HepG2 (cell line): ENCODE measurements around the gene SERTAD2. TPM values are rescaled to one million over a fixed set of nuclear protein-coding genes. Genes with fewer than 3 reads are reported as not detected.

Experiments used
- AGO1 ChIP-seq: fragments of 200-400 bp; formaldehyde crosslinking; IDR thresholded peaks from 2 replicates; pipeline ENCODE4 v1.6.1; 2017; ENCODE audit warnings: mild to moderate bottlenecking, low read depth, low read length, moderate library complexity; ENCODE audit not compliant: poor library complexity, severe bottlenecking
- ARNT ChIP-seq: fragments of 450-650 bp; IDR thresholded peaks from 2 replicates; pipeline ENCODE4 v1.6.1; 2017
- CBX1 ChIP-seq: IDR thresholded peaks from one replicate; pipeline ENCODE4 v1.6.1; 2016; ENCODE audit warnings: antibody characterized with exemption, low read depth
- CSRNP2 ChIP-seq: sonication (generic); formaldehyde crosslinking; conservative IDR thresholded peaks from 2 replicates; pipeline ENCODE4 v1.8.0; 2022; ENCODE audit warnings: low read depth, missing genetic modification reagents
- DPF2 ChIP-seq: sonication (generic); formaldehyde crosslinking; IDR thresholded peaks from 2 replicates; pipeline ENCODE4 v1.4.0; 2020; ENCODE audit warnings: mild to moderate bottlenecking, low read depth, missing genetic modification reagents, borderline replicate concordance
- ELF4 ChIP-seq: sonication (generic); formaldehyde crosslinking; IDR thresholded peaks from 2 replicates; pipeline ENCODE4 v1.5.0; 2020; ENCODE audit warnings: missing genetic modification reagents, mild to moderate bottlenecking, moderate library complexity, borderline replicate concordance
- GFI1 ChIP-seq: sonication (generic); formaldehyde crosslinking; IDR thresholded peaks from 2 replicates; pipeline ENCODE4 v1.5.0; 2020; ENCODE audit warnings: missing genetic modification reagents, mild to moderate bottlenecking, borderline replicate concordance
- HDAC6 ChIP-seq: fragments of 200-600 bp; sonication (generic); IDR thresholded peaks from 2 replicates; pipeline ENCODE4 v1.7.0; 2017; ENCODE audit warnings: mild to moderate bottlenecking, antibody characterized with exemption, low read length, low read depth
- HHEX ChIP-seq: IDR thresholded peaks from 2 replicates; pipeline ENCODE4 v1.6.1; 2016; ENCODE audit warnings: control low read depth
- HNRNPK ChIP-seq: fragments of 200-400 bp; formaldehyde crosslinking; IDR thresholded peaks from 2 replicates; pipeline ENCODE4 v1.6.1; 2018; ENCODE audit warnings: low read length, low read depth, moderate library complexity, mild to moderate bottlenecking; ENCODE audit not compliant: poor library complexity, severe bottlenecking
- LBX2 ChIP-seq: sonication (generic); formaldehyde crosslinking; IDR thresholded peaks from 2 replicates; pipeline ENCODE4 v1.5.0; 2020; ENCODE audit warnings: missing genetic modification reagents, mild to moderate bottlenecking, borderline replicate concordance
- MATR3 ChIP-seq: sonication (generic); formaldehyde crosslinking; IDR thresholded peaks from 2 replicates; pipeline ENCODE4 v1.4.0; 2020; ENCODE audit warnings: missing genetic modification reagents
- NCOA1 ChIP-seq: sonication (generic); formaldehyde crosslinking; IDR thresholded peaks from 2 replicates; pipeline ENCODE4 v1.9.0; 2021; ENCODE audit warnings: missing genetic modification reagents
- PAWR ChIP-seq: sonication (generic); formaldehyde crosslinking; IDR thresholded peaks from 2 replicates; pipeline ENCODE4 v1.4.0; 2020; ENCODE audit warnings: missing genetic modification reagents, mild to moderate bottlenecking, borderline replicate concordance
- SRSF1 ChIP-seq: fragments of 200-400 bp; formaldehyde crosslinking; optimal IDR thresholded peaks from 2 replicates; pipeline ENCODE3; 2017; ENCODE audit warnings: mild to moderate bottlenecking, low read depth, low read length, moderate library complexity
- SUZ12 ChIP-seq: fragments of 150-350 bp; IDR thresholded peaks from 2 replicates; pipeline ENCODE4 v1.6.1; 2014; ENCODE audit warnings: low read depth, low read length
- TP53 ChIP-seq: sonication (generic); formaldehyde crosslinking; conservative IDR thresholded peaks from 2 replicates; pipeline ENCODE4 v1.4.0; 2020; ENCODE audit warnings: missing genetic modification reagents
- ZFYVE20 ChIP-seq: sonication (generic); formaldehyde crosslinking; IDR thresholded peaks from 2 replicates; pipeline ENCODE4 v1.8.0; 2023; ENCODE audit warnings: low read depth, mild to moderate bottlenecking, moderate library complexity, missing genetic modification reagents, borderline replicate concordance
- ZNF180 ChIP-seq: sonication (generic); formaldehyde crosslinking; IDR thresholded peaks from 2 replicates; pipeline ENCODE4 v1.4.0; 2020; ENCODE audit warnings: low read depth, missing genetic modification reagents, borderline replicate concordance
- ZNF276 ChIP-seq: sonication (generic); formaldehyde crosslinking; IDR thresholded peaks from 2 replicates; pipeline ENCODE4 v1.4.0; 2020; ENCODE audit warnings: mild to moderate bottlenecking, low read depth, missing genetic modification reagents
- ZNF335 ChIP-seq: sonication (generic); formaldehyde crosslinking; IDR thresholded peaks from 2 replicates; pipeline ENCODE4 v1.4.0; 2020; ENCODE audit warnings: missing genetic modification reagents
- ZNF367 ChIP-seq: sonication (generic); formaldehyde crosslinking; IDR thresholded peaks from 2 replicates; pipeline ENCODE4 v1.4.0; 2020; ENCODE audit warnings: missing genetic modification reagents, borderline replicate concordance
- ZNF460 ChIP-seq: sonication (generic); formaldehyde crosslinking; IDR thresholded peaks from 2 replicates; pipeline ENCODE4 v1.5.1; 2020; ENCODE audit warnings: missing genetic modification reagents, mild to moderate bottlenecking, borderline replicate concordance
- ZNF569 ChIP-seq: sonication (generic); formaldehyde crosslinking; IDR thresholded peaks from 2 replicates; pipeline ENCODE4 v1.5.0; 2020; ENCODE audit warnings: mild to moderate bottlenecking, missing genetic modification reagents, moderate library complexity, borderline replicate concordance
- ZNF639 ChIP-seq: conservative IDR thresholded peaks from 2 replicates; pipeline ENCODE4 v1.6.1; 2018; ENCODE audit warnings: missing genetic modification reagents
- ZNF672 ChIP-seq: sonication (generic); formaldehyde crosslinking; IDR thresholded peaks from 2 replicates; pipeline ENCODE4 v1.8.1; 2022; ENCODE audit warnings: missing genetic modification reagents
- polyA plus RNA-seq, 8 experiments: library from polyadenylated mRNA; depleted of rRNA in 3 of 8; stranded (reverse) in 7 of 8; unstranded in 1 of 8; fragments of >200 nt; fragmentation: Illumina TruSeq in 4 of 8; extraction: Trizol in 4 of 8; gene quantifications; 2 replicates each; pipeline versions ENCODE4 v1.2.1 to v1.2.3, GENCODE V29; 2011 to 2016; ENCODE audit warnings: low read depth in 4 of 8, missing spikeins in 1 of 8, mixed read lengths in 1 of 8; ENCODE audit not compliant: insufficient read depth in 1 of 8
- total RNA-seq, 5 experiments: library from RNA; depleted of rRNA; stranded (reverse); fragments of >200 nt; fragmentation: Illumina TruSeq; extraction: Trizol; gene quantifications; 2 replicates each; pipeline ENCODE4 v1.2.3, GENCODE V29; 2016; ENCODE audit warnings: low read depth in 1 of 5

The SERTAD2 gene
- total and polyA plus RNA-seq, 2 of the 13 experiments (the other 11 are each of a cell fraction or from before 2014, with no cell fraction given), result 6.7 to 22.6 TPM

- TF ChIP-seq AGO1, result peak; percentile 5
- TF ChIP-seq ZNF569 (CRISPR knock-in tag), result peak; percentile 68; the same call in 1 of the 2 replicates
- TF ChIP-seq ZNF367 (CRISPR knock-in tag), result no peak; the same call in 1 of the 2 replicates
- 0 out of 2 replicates have a peak, but pooled peaks have one; percentile 19 for TF ChIP-seq LBX2 (CRISPR knock-in tag)
- no peak for TF ChIP-seq SUZ12
- no peak for TF ChIP-seq ZNF639
- no peak for TF ChIP-seq GFI1 (CRISPR knock-in tag)
- no peak for TF ChIP-seq HNRNPK
- no peak for TF ChIP-seq ELF4 (CRISPR knock-in tag)
- TF ChIP-seq CSRNP2 (CRISPR knock-in tag), result no peak
- no peak; the same call in 1 of the 2 replicates for TF ChIP-seq ZFYVE20 (CRISPR knock-in tag)
- TF ChIP-seq NCOA1 (CRISPR knock-in tag), result peak; percentile 29
- TF ChIP-seq ZNF335 (CRISPR knock-in tag), result peak; percentile 91
- no peak for TF ChIP-seq HHEX (CRISPR knock-in tag)
- TF ChIP-seq HDAC6, result 0 out of 2 replicates have a peak, but pooled peaks have one; percentile 26
- TF ChIP-seq CBX1, result no peak
- TF ChIP-seq ZNF460 (CRISPR knock-in tag), result no peak
- 0 out of 2 replicates have a peak, but pooled peaks have one; percentile 56 for TF ChIP-seq DPF2 (CRISPR knock-in tag)
- no peak for TF ChIP-seq ZNF180 (CRISPR knock-in tag)
- TF ChIP-seq ZNF672 (CRISPR knock-in tag), result no peak
- no peak for TF ChIP-seq MATR3 (CRISPR knock-in tag)
- no peak for TF ChIP-seq ARNT
- TF ChIP-seq SRSF1, result no peak
- no peak; the same call in 1 of the 2 replicates for TF ChIP-seq TP53 (CRISPR knock-in tag)
- no peak for TF ChIP-seq ZNF276
- no peak for TF ChIP-seq PAWR (CRISPR knock-in tag)
Measured at GRCh38 chr2:64654063-64654811, 524 bp upstream of the SERTAD2 start (continued).
